Neuronal stem cell (in vitro differentiated cells): ENCODE measurements around the gene COG3. TPM values are rescaled to one million over a fixed set of nuclear protein-coding genes. Genes with fewer than 3 reads are reported as not detected.

Experiments used
- DNase-seq: peaks from one replicate; pipeline ENCODE4 v3.0.0-alpha.2; 2013; ENCODE audit warnings: low spot score
- H2AFZ ChIP-seq: one replicate; pipeline ENCODE4 v1.6.1; 2013; ENCODE audit warnings: mild to moderate bottlenecking, low read length, inconsistent platforms
- H2AK5ac ChIP-seq: 2 replicates; pipeline ENCODE4 v1.6.1; 2013; ENCODE audit warnings: low read depth, mild to moderate bottlenecking, inconsistent platforms, low read length, moderate library complexity, mixed read lengths
- H2BK120ac ChIP-seq: 2 replicates; pipeline ENCODE4 v1.6.1; 2013; ENCODE audit warnings: low read depth, mild to moderate bottlenecking, inconsistent platforms, low read length, moderate library complexity, mixed read lengths
- H2BK12ac ChIP-seq: one replicate; pipeline ENCODE4 v1.6.1; 2013; ENCODE audit warnings: low read length, inconsistent platforms
- H2BK15ac ChIP-seq: 2 replicates; pipeline ENCODE4 v1.6.1; 2013; ENCODE audit warnings: mild to moderate bottlenecking, low read length, inconsistent platforms, mixed read lengths
- H2BK5ac ChIP-seq: one replicate; pipeline ENCODE4 v1.6.1; 2013; ENCODE audit warnings: inconsistent platforms, mild to moderate bottlenecking, low read length, moderate library complexity
- H3K14ac ChIP-seq: one replicate; pipeline ENCODE4 v1.6.1; 2013; ENCODE audit warnings: low read length, inconsistent platforms
- H3K18ac ChIP-seq: 2 replicates; pipeline ENCODE4 v1.6.1; 2013; ENCODE audit warnings: low read length, inconsistent platforms
- H3K23ac ChIP-seq: 2 replicates; pipeline ENCODE4 v1.6.1; 2013; ENCODE audit warnings: low read depth, mild to moderate bottlenecking, mixed read lengths, low read length, inconsistent platforms; ENCODE audit not compliant: poor library complexity
- H3K27ac ChIP-seq: replicated peaks from 3 replicates; pipeline ENCODE4 v1.5.1; 2013; ENCODE audit warnings: low read length, inconsistent platforms
- H3K27me3 ChIP-seq, 3 experiments: 2 replicates each; pipeline ENCODE4 v1.6.1; 2013; ENCODE audit warnings: low read length in 3 of 3, mild to moderate bottlenecking in 2 of 3, inconsistent platforms in 1 of 3, low read depth in 1 of 3, mixed read lengths in 1 of 3, moderate library complexity in 1 of 3; ENCODE audit not compliant: control insufficient read depth in 3 of 3, insufficient read depth in 3 of 3
- H3K36me3 ChIP-seq, 2 donors: replicated peaks in 1 of 2; 2 replicates each; pipeline ENCODE4 v1.6.1; 2013; ENCODE audit warnings: low read length in 2 of 2; ENCODE audit not compliant: control insufficient read depth in 2 of 2, insufficient read depth in 2 of 2
- H3K4ac ChIP-seq: 2 replicates; pipeline ENCODE4 v1.6.1; 2013; ENCODE audit warnings: inconsistent platforms, mild to moderate bottlenecking, low read length, moderate library complexity
- H3K4me1 ChIP-seq, 2 donors: 1 replicate in 1 of 2; 2 replicates in 1 of 2; pipeline ENCODE4 v1.6.1; 2013; ENCODE audit warnings: low read length in 2 of 2, low read depth in 1 of 2; ENCODE audit not compliant: control insufficient read depth in 2 of 2, insufficient read depth in 1 of 2
- H3K4me2 ChIP-seq: one replicate; pipeline ENCODE4 v1.6.1; 2013; ENCODE audit warnings: mild to moderate bottlenecking, low read length, inconsistent platforms; ENCODE audit not compliant: insufficient read depth, poor library complexity, severe bottlenecking
- H3K4me3 ChIP-seq, 2 donors: 2 replicates each; pipeline ENCODE4 v1.5.1; 2013; ENCODE audit warnings: low read length in 2 of 2, mild to moderate bottlenecking in 2 of 2, inconsistent platforms in 1 of 2, moderate library complexity in 1 of 2
- H3K79me1 ChIP-seq: one replicate; pipeline ENCODE4 v1.6.1; 2013; ENCODE audit warnings: low read depth, mild to moderate bottlenecking, inconsistent platforms, low read length, moderate library complexity
- H3K9ac ChIP-seq: one replicate; pipeline ENCODE4 v1.6.1; 2013; ENCODE audit warnings: mild to moderate bottlenecking, low read depth, low read length, inconsistent platforms; ENCODE audit not compliant: poor library complexity
- H3K9me3 ChIP-seq, 2 donors: replicated peaks in 1 of 2; 2 replicates each; pipeline versions ENCODE3 to v1.6.1; 2013; ENCODE audit warnings: low read length in 2 of 2, mild to moderate bottlenecking in 2 of 2, inconsistent platforms in 1 of 2, low read depth in 1 of 2, mixed read lengths in 1 of 2, moderate library complexity in 1 of 2; ENCODE audit not compliant: control insufficient read depth in 2 of 2, insufficient read depth in 1 of 2
- H4K8ac ChIP-seq: one replicate; pipeline ENCODE4 v1.6.1; 2013; ENCODE audit warnings: low read depth, mild to moderate bottlenecking, inconsistent platforms, low read length, moderate library complexity
- H4K91ac ChIP-seq: one replicate; pipeline ENCODE4 v1.6.1; 2013; ENCODE audit warnings: low read length, low read depth, mild to moderate bottlenecking, inconsistent platforms; ENCODE audit not compliant: poor library complexity
- WGBS, 2 donors: extraction: QIAGEN DNeasy Blood & Tissue Kit; methylation state at CpG; one replicate each; pipeline ENCODE4 v1.1.7; 2013; ENCODE audit warnings: missing lambda C conversion rate in 2 of 2, mixed read lengths in 1 of 2; ENCODE audit not compliant: insufficient read length in 2 of 2, insufficient replicate concordance in 1 of 2; ENCODE audit errors: extremely low coverage in 2 of 2; 5-methylcytosine and 5-hydroxymethylcytosine counted together
- small RNA-seq: library from polyadenylated mRNA; stranded (forward); fragments of <200 nt; extraction: miRNeasy Mini kit (QIAGEN cat#:217004); gene quantifications from one replicate; pipeline ENCODE3, GENCODE V24; 2013; ENCODE audit not compliant: insufficient read depth

Gene COG3

GRCh38 chr13:45582408-45583076, 117.8 kb downstream of the COG3 start:
- Histone ChIP-seq H2BK120ac (no peak overlapping the region), H3K4me1 (no peaks in the 10 kb centered on the region), H2BK12ac (no peak overlapping the region), H3K14ac (no peak overlapping the region), H3K4me3 (no peak overlapping the region), H3K27ac (no peak overlapping the region), H2AFZ (no peak overlapping the region), H2BK15ac (no peak overlapping the region), H3K36me3 (no peaks in the 10 kb centered on the region), H2BK5ac (no peak overlapping the region), H3K9me3 (peaks cover 0 to 2% of the 10 kb centered on the region in 2 donors), H4K8ac (no peak overlapping the region), H3K4ac (no peak overlapping the region), H3K18ac (no peak overlapping the region), H2AK5ac (no peak overlapping the region), H3K9ac (no peak overlapping the region), H3K4me2 (no peak overlapping the region), H3K79me1 (no peaks in the 10 kb centered on the region), H4K91ac (no peak overlapping the region), H3K23ac (no peak overlapping the region), H3K27me3 (no peaks in the 10 kb centered on the region)
- DNase-seq, result no peak
- no CpG with 5 or more reads among the region's 3 CpGs for WGBS, 2 donors

GRCh38 chr13:45584816-45585215, 120.1 kb downstream of the COG3 start:
- H2BK5ac ChIP-seq, result no peak overlapping the region
- no peaks in the 10 kb centered on the region for H3K27me3 ChIP-seq
- no peak overlapping the region for H3K4me2 ChIP-seq
- no peak overlapping the region for H3K9ac ChIP-seq
- H2AK5ac ChIP-seq, result no peak overlapping the region
- H3K79me1 ChIP-seq, result no peaks in the 10 kb centered on the region
- H4K91ac ChIP-seq, result no peak overlapping the region
- no peak overlapping the region for H3K18ac ChIP-seq
- H3K4me3 ChIP-seq, result no peak overlapping the region
- no CpG with 5 or more reads among the region's 6 CpGs for WGBS, 2 donors
- no peak overlapping the region for H3K27ac ChIP-seq
- no peak overlapping the region for H3K23ac ChIP-seq
- no peak overlapping the region for H3K14ac ChIP-seq
- no peak overlapping the region for H2BK120ac ChIP-seq
- H3K36me3 ChIP-seq, result no peaks in the 10 kb centered on the region
- H2BK12ac ChIP-seq, result no peak overlapping the region
- no peak for DNase-seq
- no peak overlapping the region for H3K4ac ChIP-seq
- H4K8ac ChIP-seq, result no peak overlapping the region
- H2BK15ac ChIP-seq, result no peak overlapping the region
- H3K4me1 ChIP-seq, result no peaks in the 10 kb centered on the region
- peaks cover 0 to 2% of the 10 kb centered on the region in 2 donors for H3K9me3 ChIP-seq
- no peak overlapping the region for H2AFZ ChIP-seq

Small RNAs within 50 kb of the gene (small RNA-seq; reads per million reads assigned to genes)
- gene RNA5SP27 (not detected), gene TIMM9P3 (not detected)
